ENCODE measurements around the gene GPRC5A. TPM values are rescaled to one million over a fixed set of nuclear protein-coding genes. Genes with fewer than 3 reads are reported as not detected.

Gene GPRC5A
- total and polyA plus RNA-seq, 2 of the 8 experiments (the other 6 are each of a cell fraction or from before 2014, with no cell fraction given): 1.0 to 1.4 TPM

GRCh38 chr12:12936983-12937491, 45.7 kb downstream of the GPRC5A start:
- DNase-seq (ENCODE audit: low read depth in 1 of 2, low spot score in 2 of 2) (peak in 1 of 2 experiments; percentile 26), FAIRE-seq (no peak)
- Histone ChIP-seq H2BK120ac (replicated peaks; ENCODE audit: low read depth, low read length) (no peak overlapping the region), H4K5ac (ENCODE audit: insufficient read length, low read depth, low read length) (no peak overlapping the region), H3K36me3 (ENCODE audit: control insufficient read depth in 2 of 4, insufficient read depth in 4 of 4, low read length in 3 of 4) (no peaks in the 10 kb centered on the region), H3K27ac (ENCODE audit: low read depth, low read length) (no peak overlapping the region), H3K79me1 (ENCODE audit: low read depth, low read length) (no peaks in the 10 kb centered on the region), H3K23me2 (ENCODE audit: low read depth, low read length) (no peaks in the 10 kb centered on the region), H3K4me1 (replicated peaks in 1 of 4; ENCODE audit: control insufficient read depth in 3 of 4, insufficient read depth in 4 of 4, low read length in 3 of 4) (no peaks in the 10 kb centered on the region), H3K9me3 (ENCODE audit: insufficient read depth in 2 of 2, low read depth in 1 of 2, low read length in 1 of 2) (no peaks in the 10 kb centered on the region), H2BK15ac (ENCODE audit: low read length) (no peak overlapping the region), H2BK20ac (ENCODE audit: low read length) (no peak overlapping the region), H3K18ac (ENCODE audit: extremely low read depth, low read length) (no peak overlapping the region), H4K91ac (replicated peaks; ENCODE audit: insufficient read length, low read length) (no peak overlapping the region), H2BK5ac (ENCODE audit: low read depth, low read length) (no peak overlapping the region), H3K4ac (replicated peaks; ENCODE audit: insufficient read length, low read depth, low read length) (no peak overlapping the region), H3K9ac (replicated peaks in 1 of 4; ENCODE audit: extremely low read depth in 1 of 4, low read depth in 3 of 4, low read length in 3 of 4) (no peak overlapping the region), H3K4me3 (ENCODE audit: extremely low read depth in 1 of 4, insufficient read depth in 2 of 4, low read depth in 3 of 4, low read length in 4 of 4) (no peak overlapping the region), H4K8ac (ENCODE audit: extremely low read depth, insufficient read depth, low read length) (no peak overlapping the region), H3K23ac (ENCODE audit: insufficient read length) (no peak overlapping the region), H4K20me1 (replicated peaks in 1 of 2; ENCODE audit: control insufficient read depth in 1 of 2, insufficient read depth in 2 of 2, low read length in 2 of 2) (no peaks in the 10 kb centered on the region), H3K56ac (replicated peaks; ENCODE audit: insufficient read length, low read depth, low read length) (no peak overlapping the region), H3K27me3 (replicated peaks in 1 of 4; ENCODE audit: control insufficient read depth in 3 of 4, extremely low read depth in 1 of 4, insufficient read depth in 3 of 4, low read length in 3 of 4) (no peaks in the 10 kb centered on the region), H3K4me2 (ENCODE audit: insufficient read depth in 1 of 2, low read depth in 2 of 2, low read length in 2 of 2) (no peak overlapping the region), H2AK5ac (ENCODE audit: low read depth, low read length) (no peak overlapping the region), H2AFZ (ENCODE audit: low read length) (no peak overlapping the region), H3K79me2 (ENCODE audit: control insufficient read depth in 1 of 2, insufficient read depth in 2 of 2, low read length in 2 of 2) (no peaks in the 10 kb centered on the region), H2BK12ac (ENCODE audit: low read depth, low read length) (no peak overlapping the region), H3K14ac (ENCODE audit: insufficient read length) (no peak overlapping the region)
- WGBS, 2 experiments (ENCODE audit: extremely low coverage in 1 of 2, insufficient coverage in 1 of 2, insufficient read length in 1 of 2, insufficient replicate concordance in 2 of 2, low coverage in 1 of 2, low lambda C conversion rate in 2 of 2, missing lambda C conversion rate in 1 of 2): 93% methylated on average over 11 of the region's 11 CpGs; no CpG with 5 or more reads in 1 of the 2 experiments
- CTCF ChIA-PET (ENCODE audit: partially characterized antibody): interaction anchor here (0.5 to 1.9 kb wide), 4 partner anchors 15 to 275 kb away, joined by 3 to 8 read pairs (median 4); no protein-coding TSS in a partner anchor
- POLR2A ChIA-PET (ENCODE audit: partially characterized antibody): no interaction called here
- TF ChIP-seq CEBPB (IDR thresholded peaks at IDR 0.05; ENCODE audit: low read depth, low read length): no peak
- no peak for TF ChIP-seq JUND (IDR thresholded peaks at IDR 0.05; ENCODE audit: low read length)
- TF ChIP-seq HDAC6 (IDR thresholded peaks at IDR 0.05; ENCODE audit: low read depth, low read length): no peak
- TF ChIP-seq RFX5 (IDR thresholded peaks at IDR 0.05; ENCODE audit: borderline replicate concordance, low read depth, low read length): no peak
- TF ChIP-seq CHD2 (IDR thresholded peaks at IDR 0.05; ENCODE audit: low read length): no peak
- TF ChIP-seq GABPA (IDR thresholded peaks at IDR 0.05; ENCODE audit: borderline replicate concordance, insufficient read depth, low read length): no peak
- no peak for TF ChIP-seq RAD21 (IDR thresholded peaks at IDR 0.05 in 1 of 2, conservative IDR thresholded peaks at IDR 0.05 in 1 of 2; ENCODE audit: low read depth in 2 of 2, low read length in 2 of 2)
- no peak for TF ChIP-seq ASH2L (IDR thresholded peaks at IDR 0.05; ENCODE audit: low read length)
- TF ChIP-seq SIN3A (conservative IDR thresholded peaks at IDR 0.05 in 1 of 2, IDR thresholded peaks at IDR 0.05 in 1 of 2; ENCODE audit: low read depth in 1 of 2, low read length in 2 of 2): no peak
- TF ChIP-seq KDM4A (IDR thresholded peaks at IDR 0.05; ENCODE audit: low read depth, low read length, severe bottlenecking): no peak
- no peak for TF ChIP-seq RXRA (IDR thresholded peaks at IDR 0.05; ENCODE audit: insufficient read depth, low read depth, low read length)
